NCI-H2029 (cell line): ENCODE results near the gene SMAD4.
"Not testable (repeated sequence)": the region's sequence is repeated elsewhere in the genome, so short reads cannot be mapped to it uniquely, and the experiment has no call there.

Experiments used
- DNase-seq: peaks from one replicate; lab custom pipeline; 2025; lab: John Stamatoyannopoulos, UW

The SMAD4 gene

GRCh38 chr18:51070545-51070944 lies 40.5 kb downstream of the SMAD4 start:
- DNase-seq: no peak

- DNase-seq: no peak
Observed at GRCh38 chr18:51072586-51073313, 42.7 kb downstream of the SMAD4 start.

GRCh38 chr18:51074605-51075004 lies 44.6 kb downstream of the SMAD4 start:
- no peak for DNase-seq

GRCh38 chr18:51076503-51076902 lies 46.5 kb downstream of the SMAD4 start:
- DNase-seq: no peak

GRCh38 chr18:51077217-51077616 lies 47.2 kb downstream of the SMAD4 start:
- no peak for DNase-seq

GRCh38 chr18:51078026-51078425 lies 48.0 kb downstream of the SMAD4 start:
- no peak for DNase-seq

- DNase-seq: no peak
Observed at GRCh38 chr18:51082571-51083267, 52.7 kb downstream of the SMAD4 start.

GRCh38 chr18:51083398-51083797 lies 53.4 kb downstream of the SMAD4 start:
- DNase-seq: no peak

- DNase-seq: no peak
Observed at GRCh38 chr18:51088410-51088809, 58.4 kb downstream of the SMAD4 start.

- no peak for DNase-seq
Observed at GRCh38 chr18:51089691-51090090, 59.7 kb downstream of the SMAD4 start.

- DNase-seq: no peak
Observed at GRCh38 chr18:51091270-51091669, 61.3 kb downstream of the SMAD4 start.

- DNase-seq: no peak
Observed at GRCh38 chr18:51092117-51092516, 62.1 kb downstream of the SMAD4 start.

- not testable (repeated sequence) for DNase-seq
Observed at GRCh38 chr18:51092967-51093366, 63.0 kb downstream of the SMAD4 start.

GRCh38 chr18:51097021-51097822 lies 67.2 kb downstream of the SMAD4 start:
- DNase-seq: no peak

GRCh38 chr18:51098082-51098481 lies 68.1 kb downstream of the SMAD4 start:
- DNase-seq: no peak

GRCh38 chr18:51098513-51098912 lies 68.5 kb downstream of the SMAD4 start:
- DNase-seq: no peak

GRCh38 chr18:51100385-51101120 lies 70.5 kb downstream of the SMAD4 start:
- no peak for DNase-seq

- no peak for DNase-seq
Observed at GRCh38 chr18:51107082-51107481, 77.1 kb downstream of the SMAD4 start.

- no peak for DNase-seq
Observed at GRCh38 chr18:51107598-51108305, 77.7 kb downstream of the SMAD4 start.

- no peak for DNase-seq
Observed at GRCh38 chr18:51108330-51108729, 78.3 kb downstream of the SMAD4 start.

- DNase-seq: no peak
Observed at GRCh38 chr18:51110073-51110797, 80.2 kb downstream of the SMAD4 start.
